T-cell (primary cell): ENCODE results near the gene SRP9. TPM values are rescaled to one million over a fixed set of nuclear protein-coding genes. Genes with fewer than 3 reads are reported as not detected.

ENCODE experiments used
- ATAC-seq, 4 experiments: fragments of 200-7000 bp in 3 of 4; fragments of 150-1000 bp in 1 of 4; cut with Tn5 transposase; replicated peaks in 1 of 4; 1 replicate in 3 of 4; 2 replicates in 1 of 4; pipeline ENCODE4 v1.10.0; 2021; ENCODE audit warnings: moderate library complexity in 3 of 4, mild to moderate bottlenecking in 2 of 4, moderate number of reproducible peaks in 1 of 4
- CTCF ChIA-PET, 2 donors: fragments of 300-600 bp; sonication (Branson Sonifier 250); formaldehyde crosslinking; loops; one replicate each; lab custom pipeline; 2022; ENCODE audit warnings: antibody characterized with exemption in 2 of 2; lab: Charles Lee
- POLR2A ChIA-PET, 2 donors: fragments of 300-600 bp; sonication (Branson Sonifier 250); formaldehyde crosslinking; loops; one replicate each; lab custom pipeline; 2022; ENCODE audit warnings: antibody characterized with exemption in 2 of 2; lab: Charles Lee
- DNase-seq, 35 experiments: peaks; one replicate each; pipeline versions ENCODE4 v3.0.0 to v3.0.0-alpha.2; 2013 to 2023
- H3K27ac ChIP-seq: one replicate; pipeline ENCODE4 v1.5.1; 2013; ENCODE audit warnings: low read length
- H3K27me3 ChIP-seq, 2 experiments: replicated peaks in 1 of 2; 1 replicate in 1 of 2; 2 replicates in 1 of 2; pipeline versions ENCODE4 v1.6.1 to v1.7.0; 2013; ENCODE audit warnings: low read length in 1 of 2, mixed read lengths in 1 of 2; ENCODE audit not compliant: control insufficient read depth in 2 of 2, insufficient read depth in 2 of 2; ENCODE audit errors: extremely low read depth in 1 of 2
- H3K36me3 ChIP-seq, 2 donors: 1 replicate in 1 of 2; 2 replicates in 1 of 2; pipeline versions ENCODE4 v1.6.1 to v1.7.0; 2013; ENCODE audit warnings: low read length in 1 of 2; ENCODE audit not compliant: control insufficient read depth in 2 of 2, insufficient read depth in 1 of 2; ENCODE audit errors: extremely low read depth in 1 of 2
- H3K4me1 ChIP-seq, 2 experiments: 1 replicate in 1 of 2; 2 replicates in 1 of 2; pipeline versions ENCODE4 v1.6.1 to v1.7.0; 2013; ENCODE audit warnings: low read length in 2 of 2, mixed read lengths in 1 of 2; ENCODE audit not compliant: insufficient read depth in 2 of 2, control insufficient read depth in 1 of 2; ENCODE audit errors: extremely low read depth in 1 of 2
- H3K4me3 ChIP-seq, 2 donors: 1 replicate in 1 of 2; 2 replicates in 1 of 2; pipeline versions ENCODE4 v1.5.1 to v1.7.0; 2013; ENCODE audit warnings: mild to moderate bottlenecking in 2 of 2, low read length in 1 of 2, moderate library complexity in 1 of 2; ENCODE audit not compliant: control insufficient read depth in 1 of 2; ENCODE audit errors: extremely low read depth in 1 of 2
- H3K9me3 ChIP-seq: 2 replicates; pipeline ENCODE4 v1.7.0; 2013
- H3K27ac Mint-ChIP-seq, 2 donors: one replicate each; pipeline ENCODE4 v1.8.0; 2020 to 2021; ENCODE audit warnings: mild to moderate bottlenecking in 2 of 2, mixed read lengths in 2 of 2
- H3K27me3 Mint-ChIP-seq, 2 donors: one replicate each; pipeline ENCODE4 v1.8.0; 2021 to 2022; ENCODE audit warnings: mixed read lengths in 2 of 2
- H3K36me3 Mint-ChIP-seq: one replicate; pipeline ENCODE4 v1.8.0; 2021; ENCODE audit warnings: mixed read lengths
- H3K4me1 Mint-ChIP-seq, 3 donors: one replicate each; pipeline ENCODE4 v1.8.0; 2020 to 2022; ENCODE audit warnings: mixed read lengths in 3 of 3, mild to moderate bottlenecking in 1 of 3
- H3K4me3 Mint-ChIP-seq, 3 donors: one replicate each; pipeline ENCODE4 v1.8.0; 2020 to 2022; ENCODE audit warnings: mild to moderate bottlenecking in 3 of 3, mixed read lengths in 3 of 3, moderate library complexity in 3 of 3
- H3K9me3 Mint-ChIP-seq, 3 donors: one replicate each; pipeline ENCODE4 v1.8.0; 2020 to 2022; ENCODE audit warnings: mixed read lengths in 3 of 3
- WGBS: methylation state at CpG from one replicate; pipeline ENCODE4 v1.1.5; 2013; ENCODE audit warnings: missing lambda C conversion rate; ENCODE audit not compliant: insufficient coverage; 5-methylcytosine and 5-hydroxymethylcytosine counted together
- total RNA-seq, 35 experiments: library from RNA in 6 of 35; stranded (reverse) in 6 of 35; fragments of 120-200 nt in 1 of 35; gene quantifications; one replicate each; pipeline versions ENCODE4 v1.2.1 to v1.2.4 and lab custom pipeline; 2013 to 2026

Gene SRP9
- total RNA-seq, 5 donors from 2014 or later (not counting 1 experiment from before 2014, with no cell fraction given) = 74.1 to 152 (median 137) TPM

- Mint-ChIP-seq H3K36me3 (no peaks in the 10 kb centered on the region), H3K27ac (no peak overlapping the region), H3K4me3 (no peak overlapping the region), H3K9me3 (no peaks in the 10 kb centered on the region), H3K4me1 (peaks cover 6 to 19% (median 8%) of the 10 kb centered on the region in 3 donors), H3K27me3 (no peaks in the 10 kb centered on the region)
- Histone ChIP-seq H3K4me1 (peaks cover 12 to 15% of the 10 kb centered on the region in 2 experiments), H3K9me3 (no peaks in the 10 kb centered on the region), H3K4me3 (no peak overlapping the region), H3K36me3 (no peaks in the 10 kb centered on the region), H3K27me3 (peaks cover 0 to 9% of the 10 kb centered on the region in 2 experiments), H3K27ac (no peak overlapping the region)
- ChIA-PET CTCF (no interaction called here), POLR2A (interaction anchor here in 1 of 2 donors (0.5 kb wide), 1 partner anchor 170 kb away, joined by 7 read pairs; no protein-coding TSS in a partner anchor)
- WGBS = 24% methylated on average over 3 of the region's 5 CpGs
- ATAC-seq (no peak), DNase-seq (peak in 5 of 35 experiments; percentile 3 to 26 (median 8))
Measured at GRCh38 chr1:225772323-225772768, 5.3 kb upstream of the SRP9 start.

GRCh38 chr1:225772848-225773247 is 4.8 kb upstream of the SRP9 start:
- no peak overlapping the region for H3K27ac Mint-ChIP-seq
- Histone ChIP-seq H3K27me3 (peaks cover 0 to 4% of the 10 kb centered on the region in 2 experiments), H3K4me1 (peaks cover 14 to 15% of the 10 kb centered on the region in 2 experiments), H3K36me3 (no peaks in the 10 kb centered on the region), H3K4me3 (no peak overlapping the region), H3K27ac (no peak overlapping the region), H3K9me3 (no peaks in the 10 kb centered on the region)
- DNase-seq (no peak), ATAC-seq (no peak)
- 80% methylated on average over 2 of the region's 4 CpGs for WGBS
- ChIA-PET POLR2A (interaction anchor here (0.5 to 0.6 kb wide), 4 partner anchors 11 to 170 kb away, joined by 3 to 7 read pairs (median 4); partner anchors contain the start of gene EPHX1 (in 1 of the 2)), CTCF (interaction anchor here in 1 of 2 donors (0.6 to 0.7 kb wide), 2 partner anchors 85 to 294 kb away, joined by 3 to 5 read pairs; no protein-coding TSS in a partner anchor)
- H3K4me3 Mint-ChIP-seq = no peak overlapping the region
- H3K4me1 Mint-ChIP-seq = peaks cover 6 to 19% (median 8%) of the 10 kb centered on the region in 3 donors
- H3K9me3 Mint-ChIP-seq = no peaks in the 10 kb centered on the region
- no peaks in the 10 kb centered on the region for H3K27me3 Mint-ChIP-seq
- H3K36me3 Mint-ChIP-seq = no peaks in the 10 kb centered on the region

- H3K36me3 ChIP-seq = no peaks in the 10 kb centered on the region
- no peaks in the 10 kb centered on the region for H3K9me3 Mint-ChIP-seq
- WGBS = 90% methylated on average over 2 of the region's 3 CpGs
- peaks cover 19 to 24% of the 10 kb centered on the region in 2 experiments for H3K4me1 ChIP-seq
- CTCF ChIA-PET = interaction anchor here in 1 of 2 donors (0.7 kb wide), 1 partner anchor 913 kb away, joined by 4 read pairs; no protein-coding TSS in a partner anchor
- H3K27ac Mint-ChIP-seq = peak overlapping the region in 1 of 2 donors; percentile 64
- no peak overlapping the region for H3K4me3 Mint-ChIP-seq
- H3K4me1 Mint-ChIP-seq = peaks cover 16 to 19% (median 17%) of the 10 kb centered on the region in 3 donors
- no peak for ATAC-seq
- no peak for DNase-seq
- H3K9me3 ChIP-seq = no peaks in the 10 kb centered on the region
- no peaks in the 10 kb centered on the region for H3K27me3 Mint-ChIP-seq
- H3K27ac ChIP-seq = no peak overlapping the region
- H3K27me3 ChIP-seq = no peaks in the 10 kb centered on the region
- H3K4me3 ChIP-seq = no peak overlapping the region
- H3K36me3 Mint-ChIP-seq = no peaks in the 10 kb centered on the region
- POLR2A ChIA-PET = interaction anchor here in 1 of 2 donors (0.6 kb wide), 2 partner anchors 17 to 1410 kb away, joined by 3 to 4 read pairs; no protein-coding TSS in a partner anchor
Measured at GRCh38 chr1:225774281-225775147, 3.1 kb upstream of the SRP9 start.

- POLR2A ChIA-PET = interaction anchor here in 1 of 2 donors (0.6 kb wide), 1 partner anchor 10 kb away, joined by 3 read pairs; no protein-coding TSS in a partner anchor
- H3K9me3 Mint-ChIP-seq = no peaks in the 10 kb centered on the region
- Histone ChIP-seq H3K36me3 (peaks cover 0 to 6% of the 10 kb centered on the region in 2 donors), H3K27me3 (no peaks in the 10 kb centered on the region), H3K4me1 (peaks cover 26 to 37% of the 10 kb centered on the region in 2 experiments), H3K27ac (peak overlapping the region; percentile 99), H3K4me3 (no peak overlapping the region), H3K9me3 (no peaks in the 10 kb centered on the region)
- no peak overlapping the region for H3K27ac Mint-ChIP-seq
- H3K27me3 Mint-ChIP-seq = no peaks in the 10 kb centered on the region
- ATAC-seq (no peak), DNase-seq (no peak)
- no peak overlapping the region for H3K4me3 Mint-ChIP-seq
- H3K36me3 Mint-ChIP-seq = peaks cover 6% of the 10 kb centered on the region
- CTCF ChIA-PET = no interaction called here
- peaks cover 31 to 33% (median 32%) of the 10 kb centered on the region in 3 donors for H3K4me1 Mint-ChIP-seq
- WGBS = 100% methylated on average over 1 of the region's 4 CpGs
Measured at GRCh38 chr1:225776294-225776693, 1.3 kb upstream of the SRP9 start.

- Mint-ChIP-seq H3K9me3 (no peaks in the 10 kb centered on the region), H3K4me3 (no peak overlapping the region), H3K27me3 (no peaks in the 10 kb centered on the region), H3K36me3 (peaks cover 6% of the 10 kb centered on the region), H3K4me1 (peaks cover 38 to 40% (median 40%) of the 10 kb centered on the region in 3 donors), H3K27ac (no peak overlapping the region)
- WGBS = 17% methylated on average over 11 of the region's 18 CpGs
- peaks cover 0 to 9% of the 10 kb centered on the region in 2 donors for H3K36me3 ChIP-seq
- ChIA-PET CTCF (interaction anchor here (0.6 to 2.8 kb wide), 15 partner anchors 12 to 332 kb away, joined by 3 to 18 read pairs (median 4); partner anchors contain the start of genes H3-3A (in 1 of the 2), PYCR2 (in 1 of the 2) and TMEM63A (in 1 of the 2)), POLR2A (interaction anchor here (0.5 to 1.2 kb wide), 7 partner anchors 71 to 347 kb away, joined by 3 to 5 read pairs (median 3); partner anchors contain the start of genes H3-3A (in 1 of the 2), LEFTY1 (in 1 of the 2), PYCR2 (in 1 of the 2) and SDE2 (in 1 of the 2))
- ATAC-seq (peak; percentile 10 to 32 (median 13)), DNase-seq (no peak)
- H3K27ac ChIP-seq = peak overlapping the region; percentile 99
- peaks cover 26 to 39% of the 10 kb centered on the region in 2 experiments for H3K4me1 ChIP-seq
- H3K4me3 ChIP-seq = peak overlapping the region; percentile 55 to 98
- no peaks in the 10 kb centered on the region for H3K9me3 ChIP-seq
- no peaks in the 10 kb centered on the region for H3K27me3 ChIP-seq
Measured at GRCh38 chr1:225777058-225777582, 506 bp upstream of the SRP9 start.
